Bronchial epithelial cell (primary cell): ENCODE results near the gene TGFBI. TPM values are rescaled to one million over a fixed set of nuclear protein-coding genes. Genes with fewer than 3 reads are reported as not detected.
"Not testable (repeated sequence)": the region's sequence is repeated elsewhere in the genome, so short reads cannot be mapped to it uniquely, and the experiment has no call there.

Experiments
- DNase-seq: peaks from one replicate; pipeline ENCODE4 v3.0.0-alpha.2; 2010; ENCODE audit warnings: low read depth
- FAIRE-seq: peaks from 2 replicates; lab custom pipeline; 2011; peaks lifted over from hg19 to GRCh38; lab: Jason Lieb, UNC
- H3K27me3 ChIP-seq: 2 replicates; pipeline ENCODE4 v1.5.1; 2011; ENCODE audit warnings: low read length; ENCODE audit not compliant: control insufficient read depth, insufficient read depth
- H3K36me3 ChIP-seq: 2 replicates; pipeline ENCODE4 v1.5.1; 2011; ENCODE audit warnings: low read length; ENCODE audit not compliant: control insufficient read depth, insufficient read depth
- H3K4me3 ChIP-seq: 2 replicates; pipeline ENCODE4 v1.5.1; 2011; ENCODE audit warnings: mild to moderate bottlenecking, low read depth, low read length, control low read depth
- CTCF ChIP-seq: IDR thresholded peaks from 2 replicates; pipeline ENCODE4 v1.5.1; 2011; ENCODE audit warnings: mild to moderate bottlenecking, moderate library complexity, low read length, control low read depth, inconsistent platforms; ENCODE audit not compliant: insufficient read depth, severe bottlenecking
- total RNA-seq: library from RNA; depleted of rRNA; stranded (reverse); fragments of >200 nt; gene quantifications from 2 replicates; pipeline ENCODE4 v1.2.1, GENCODE V29; 2014

Gene TGFBI
- total RNA-seq, 1 donor from 2014 or later: 218 TPM

- FAIRE-seq (no peak), DNase-seq (no peak)
- no peak for TF ChIP-seq CTCF
- Histone ChIP-seq H3K36me3 (peaks cover 35% of the 10 kb centered on the region), H3K27me3 (no peaks in the 10 kb centered on the region), H3K4me3 (no peak overlapping the region)
These were observed 13.9 kb downstream of the TGFBI start for GRCh38 chr5:136042665-136043121.

- no peak for FAIRE-seq
- no peak overlapping the region for H3K4me3 ChIP-seq
- no peak for DNase-seq
- TF ChIP-seq CTCF: no peak
- H3K27me3 ChIP-seq: no peaks in the 10 kb centered on the region
- peaks cover 36% of the 10 kb centered on the region for H3K36me3 ChIP-seq
These were observed 14.8 kb downstream of the TGFBI start for GRCh38 chr5:136043551-136043950.

- no peaks in the 10 kb centered on the region for H3K27me3 ChIP-seq
- no peak for FAIRE-seq
These were observed 15.3 kb downstream of the TGFBI start for GRCh38 chr5:136043968-136044610.

GRCh38 chr5:136045026-136045425, 16.2 kb downstream of the TGFBI start:
- H3K4me3 ChIP-seq, H3K27me3 ChIP-seq, FAIRE-seq, DNase-seq: not testable (repeated sequence)
- peaks cover 40% of the 10 kb centered on the region for H3K36me3 ChIP-seq

More at GRCh38 chr5:136043968-136044610, 15.3 kb downstream of the TGFBI start:
- Histone ChIP-seq H3K4me3 (no peak overlapping the region), H3K36me3 (peaks cover 36% of the 10 kb centered on the region)
- no peak for DNase-seq
- TF ChIP-seq CTCF: no peak

- Histone ChIP-seq H3K4me3 (no peak overlapping the region), H3K36me3 (peaks cover 42% of the 10 kb centered on the region), H3K27me3 (no peaks in the 10 kb centered on the region)
- DNase-seq (no peak), FAIRE-seq (no peak)
- no peak for TF ChIP-seq CTCF
These were observed 17.5 kb downstream of the TGFBI start for GRCh38 chr5:136046246-136046645.

- TF ChIP-seq CTCF: no peak
- no peak for DNase-seq
- peaks cover 45% of the 10 kb centered on the region for H3K36me3 ChIP-seq
- H3K27me3 ChIP-seq: no peaks in the 10 kb centered on the region
- H3K4me3 ChIP-seq: no peak overlapping the region
- no peak for FAIRE-seq
These were observed 19.1 kb downstream of the TGFBI start for GRCh38 chr5:136047858-136048257.
